ENCODE measurements around the gene ADSL.

The ADSL gene

DNA sequence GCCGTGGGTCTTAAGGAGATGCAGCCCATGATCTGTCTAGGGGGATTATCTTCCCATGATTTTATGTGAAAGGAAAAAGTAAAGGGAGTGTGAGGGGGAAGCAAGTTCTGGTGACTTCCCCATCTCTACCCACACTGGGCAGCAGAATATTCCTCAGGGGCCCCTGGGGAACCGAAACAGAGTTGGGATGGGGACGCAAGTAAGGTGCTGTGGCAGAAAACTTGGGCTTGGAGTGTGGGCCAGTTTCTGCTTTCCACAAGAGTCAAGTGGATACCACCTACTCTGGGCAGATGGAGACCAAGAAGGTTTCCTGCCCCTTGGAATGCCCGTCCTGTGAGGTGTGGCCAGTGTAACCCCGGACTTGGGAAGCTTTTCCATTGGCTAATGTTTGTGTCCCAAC is 88.4 kb downstream of the ADSL start:
- DNase-seq (ENCODE audit: low read depth in 2 of 3, low spot score in 2 of 3), result no peak

DNA sequence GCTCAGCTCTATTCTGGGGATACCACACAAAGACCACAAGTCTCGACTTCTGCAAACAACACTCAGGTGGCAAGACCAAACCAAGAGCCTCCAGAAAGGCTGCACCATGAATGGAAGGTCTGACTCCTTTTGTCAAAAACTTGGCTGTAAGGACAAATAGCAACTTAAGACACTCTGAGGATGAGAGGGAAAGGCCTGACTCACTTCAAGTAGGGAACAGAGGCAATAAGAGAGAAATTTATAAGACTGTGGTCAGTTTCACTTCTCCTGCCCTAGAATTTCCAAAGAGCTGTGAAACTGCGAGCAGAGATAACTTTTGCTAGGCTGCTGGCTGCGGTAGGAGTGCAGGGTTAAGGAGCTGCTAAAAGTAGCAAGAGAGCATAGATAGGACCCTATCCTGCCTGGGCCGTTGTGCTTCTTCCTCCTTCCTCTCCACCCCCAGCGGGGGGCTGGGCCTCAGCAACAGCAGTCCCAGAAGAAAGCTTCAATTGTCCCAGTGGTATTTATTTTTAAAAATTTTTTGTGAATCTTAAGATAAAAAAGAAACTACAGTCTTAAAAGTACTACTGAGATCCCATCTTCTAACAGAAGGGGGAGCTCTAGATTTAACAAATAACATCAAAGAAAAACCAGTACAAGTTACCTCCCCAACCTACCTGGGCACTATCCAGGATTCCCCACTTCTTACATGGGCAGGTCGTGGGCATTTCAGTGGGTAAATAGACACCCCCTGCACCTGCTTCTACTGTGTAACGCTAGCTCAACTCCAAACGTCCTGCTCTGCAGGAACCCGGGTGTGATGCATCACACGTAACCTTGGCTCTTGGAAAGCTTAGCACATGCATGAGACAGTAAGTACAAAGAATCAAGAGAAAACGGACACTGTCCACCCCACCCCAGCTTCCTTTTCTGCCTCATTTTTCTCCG is 90.5 kb downstream of the ADSL start:
- DNase-seq (ENCODE audit: low read depth in 2 of 3, low spot score in 2 of 3), result peak in 1 of 3 experiments; percentile 7
